Hepatocyte (in vitro differentiated cells): Measurements from ENCODE around the gene ATP1A4. TPM values are rescaled to one million over a fixed set of nuclear protein-coding genes. Genes with fewer than 3 reads are reported as not detected.
A peak's percentile ranks its signal among the peaks of the same experiment; 100 is the strongest.

Experiments used
- DNase-seq: peaks from one replicate; pipeline ENCODE4 v3.0.0-alpha.2; 2016; ENCODE audit warnings: low spot score
- H2AFZ ChIP-seq: fragments of 200-600 bp; sonication (generic); 2 replicates; pipeline ENCODE4 v1.6.0; 2016; ENCODE audit warnings: antibody characterized with exemption, mild to moderate bottlenecking
- H3K27ac ChIP-seq: fragments of 200-600 bp; sonication (generic); 2 replicates; pipeline ENCODE4 v1.5.1; 2016; ENCODE audit warnings: mild to moderate bottlenecking
- H3K27me3 ChIP-seq: fragments of 200-600 bp; sonication (generic); 2 replicates; pipeline ENCODE4 v1.6.1; 2016
- H3K36me3 ChIP-seq: fragments of 200-600 bp; sonication (generic); replicated peaks from 2 replicates; pipeline ENCODE4 v1.5.1; 2016; ENCODE audit warnings: low read depth; ENCODE audit not compliant: insufficient read depth
- H3K4me1 ChIP-seq: fragments of 200-600 bp; sonication (generic); 2 replicates; pipeline ENCODE4 v1.5.1; 2016; ENCODE audit warnings: mild to moderate bottlenecking, moderate library complexity; ENCODE audit not compliant: insufficient read depth
- H3K4me2 ChIP-seq: fragments of 200-600 bp; sonication (generic); 2 replicates; pipeline ENCODE4 v1.6.0; 2016
- H3K4me3 ChIP-seq: fragments of 200-600 bp; sonication (generic); 2 replicates; pipeline ENCODE4 v1.5.1; 2016; ENCODE audit warnings: mild to moderate bottlenecking
- H3K79me2 ChIP-seq: fragments of 200-600 bp; sonication (generic); 2 replicates; pipeline ENCODE4 v1.6.0; 2017; ENCODE audit warnings: mild to moderate bottlenecking
- H3K9me2 ChIP-seq: fragments of 200-600 bp; sonication (generic); replicated peaks from 2 replicates; pipeline ENCODE4 v1.6.0; 2017; ENCODE audit warnings: mild to moderate bottlenecking; ENCODE audit not compliant: insufficient read depth
- H3K9me3 ChIP-seq: fragments of 200-600 bp; sonication (generic); 2 replicates; pipeline ENCODE4 v1.5.1; 2016; ENCODE audit warnings: low read depth, mild to moderate bottlenecking
- H4K20me1 ChIP-seq: fragments of 200-600 bp; sonication (generic); 2 replicates; pipeline ENCODE4 v1.6.0; 2016; ENCODE audit warnings: mild to moderate bottlenecking; ENCODE audit not compliant: insufficient read depth, poor library complexity, severe bottlenecking
- CTCF ChIP-seq: fragments of 200-600 bp; sonication (generic); IDR thresholded peaks from 2 replicates; pipeline ENCODE4 v1.5.1; 2016; ENCODE audit warnings: antibody characterized with exemption, mild to moderate bottlenecking; ENCODE audit not compliant: poor library complexity
- EZH2 ChIP-seq: fragments of 200-600 bp; sonication (generic); IDR thresholded peaks from 2 replicates; pipeline ENCODE4 v1.6.1; 2016; ENCODE audit warnings: antibody characterized with exemption, mild to moderate bottlenecking, borderline replicate concordance
- EZH2phosphoT487 ChIP-seq: fragments of 200-600 bp; sonication (generic); IDR thresholded peaks from one replicate; pipeline ENCODE4 v1.6.1; 2018; ENCODE audit warnings: antibody characterized with exemption, mild to moderate bottlenecking, low read depth, moderate library complexity; ENCODE audit not compliant: unreplicated experiment, severe bottlenecking
- WGBS: methylation state at CpG from one replicate; pipeline ENCODE4 v1.1.6; 2016; ENCODE audit warnings: low lambda C conversion rate; ENCODE audit errors: missing lambda C conversion rate; 5-methylcytosine and 5-hydroxymethylcytosine counted together
- polyA plus RNA-seq: library from polyadenylated mRNA; unstranded; fragments of >200 nt; fragmentation: Nextera tagmentation; extraction: Ambion mirVana; gene quantifications from 2 replicates; pipeline ENCODE4 v1.2.1, GENCODE V29; 2016
- total RNA-seq: library from RNA; depleted of rRNA; stranded (reverse); fragments of >200 nt; gene quantifications from 2 replicates; pipeline ENCODE4 v1.2.3, GENCODE V29; 2014

Gene ATP1A4
- total and polyA plus RNA-seq, 2 experiments from 2014 or later = 0.45 to 4.4 TPM

DNA sequence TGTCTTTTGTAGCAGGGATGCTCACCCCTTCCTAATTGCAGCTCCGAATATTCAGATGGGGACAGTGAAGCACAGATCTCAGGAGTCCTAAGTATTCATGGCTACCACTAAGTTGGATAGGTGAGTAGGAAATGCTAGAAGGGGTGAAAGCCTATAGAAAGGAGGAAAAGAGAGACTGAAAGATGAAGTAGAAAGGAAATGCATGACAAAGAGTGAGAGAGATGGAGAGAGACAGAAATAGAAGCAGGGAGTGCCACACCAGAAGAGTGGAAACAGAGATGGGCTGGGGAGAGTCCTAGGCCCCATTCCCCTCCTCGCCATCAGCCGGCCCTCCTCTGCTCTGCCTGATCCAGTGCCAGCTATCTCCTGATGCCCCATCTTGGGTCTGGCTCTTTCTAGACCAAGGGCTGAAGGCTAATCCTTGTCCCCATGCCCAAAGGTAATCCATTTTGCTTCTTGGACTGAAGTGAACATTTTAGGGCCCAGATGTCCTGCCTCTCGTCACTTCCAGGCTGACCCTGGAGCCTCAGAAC lies 55.8 kb downstream of the ATP1A4 start:
- peaks cover 17% of the 10 kb centered on the region for H3K79me2 ChIP-seq
- peaks cover 8% of the 10 kb centered on the region for H4K20me1 ChIP-seq
- no peaks in the 10 kb centered on the region for H3K9me2 ChIP-seq
- no peaks in the 10 kb centered on the region for H3K9me3 ChIP-seq
- WGBS = 90% methylated on average over 4 of the region's 4 CpGs
- no peak overlapping the region for H3K4me3 ChIP-seq
- H3K27ac ChIP-seq = peak overlapping the region; percentile 94
- no peak for DNase-seq
- H2AFZ ChIP-seq = no peak overlapping the region
- TF ChIP-seq EZH2phosphoT487 (no peak), EZH2 (no peak), CTCF (no peak)
- H3K27me3 ChIP-seq = no peaks in the 10 kb centered on the region
- H3K4me1 ChIP-seq = peaks cover 21% of the 10 kb centered on the region
- H3K4me2 ChIP-seq = peak overlapping the region; percentile 94
- H3K36me3 ChIP-seq = no peaks in the 10 kb centered on the region

DNA sequence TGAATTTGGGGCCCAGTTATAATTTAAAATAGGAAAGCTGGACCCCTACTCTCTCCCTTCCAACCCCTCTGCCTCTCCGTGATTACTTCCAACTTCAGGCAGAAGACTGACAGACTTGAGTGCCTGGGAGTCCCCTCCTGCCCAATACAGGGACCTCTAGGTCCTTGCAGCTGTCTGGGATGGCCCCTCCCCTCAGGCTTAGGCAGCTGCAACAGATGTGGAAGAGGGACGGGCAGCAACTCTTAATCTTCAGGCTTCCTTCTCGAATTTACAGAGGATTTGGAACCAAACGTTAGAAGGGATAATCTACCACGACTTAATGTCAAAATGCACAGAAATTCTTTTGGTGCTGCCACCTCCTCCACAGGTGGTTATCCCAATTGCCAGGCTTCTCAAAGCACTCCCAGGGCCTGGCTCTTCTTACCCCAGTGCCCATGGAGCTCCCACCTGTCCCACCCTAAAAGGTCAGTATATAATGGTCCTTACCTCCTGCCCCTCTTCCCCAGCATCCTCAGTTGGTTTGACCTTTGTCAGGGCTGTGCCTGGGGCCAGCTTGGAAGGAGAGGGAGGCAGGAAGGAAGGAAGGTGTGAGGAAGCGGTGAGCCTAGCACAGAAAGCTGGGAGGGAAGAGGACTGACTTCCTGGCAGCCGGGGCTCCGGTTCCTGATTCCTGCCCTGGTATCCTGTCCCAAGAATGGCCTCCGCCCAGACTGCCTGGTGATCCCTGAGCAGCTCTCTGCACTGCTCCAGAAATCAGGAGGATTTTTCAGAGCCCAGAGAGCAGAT lies 56.6 kb downstream of the ATP1A4 start:
- Histone ChIP-seq H2AFZ (no peak overlapping the region), H3K27ac (no peak overlapping the region), H4K20me1 (peaks cover 8% of the 10 kb centered on the region), H3K9me2 (no peaks in the 10 kb centered on the region), H3K36me3 (no peaks in the 10 kb centered on the region), H3K79me2 (peaks cover 17% of the 10 kb centered on the region), H3K4me2 (no peak overlapping the region), H3K4me1 (peaks cover 21% of the 10 kb centered on the region), H3K9me3 (no peaks in the 10 kb centered on the region), H3K27me3 (no peaks in the 10 kb centered on the region), H3K4me3 (no peak overlapping the region)
- DNase-seq = no peak
- TF ChIP-seq EZH2phosphoT487 (no peak), CTCF (no peak), EZH2 (no peak)
- 66% methylated on average over 9 of the region's 9 CpGs for WGBS

GRCh38 chr1:160208557-160209320 lies 57.3 kb downstream of the ATP1A4 start:
- TF ChIP-seq EZH2 (no peak), EZH2phosphoT487 (no peak)
- H4K20me1 ChIP-seq = peaks cover 8% of the 10 kb centered on the region

More at GRCh38 chr1:160208557-160209320, 57.3 kb downstream of the ATP1A4 start:
- no peaks in the 10 kb centered on the region for H3K9me2 ChIP-seq
- no peak overlapping the region for H3K4me2 ChIP-seq
- H3K27me3 ChIP-seq = no peaks in the 10 kb centered on the region
- no peak overlapping the region for H3K27ac ChIP-seq
- H3K9me3 ChIP-seq = no peaks in the 10 kb centered on the region
- no peak overlapping the region for H2AFZ ChIP-seq
- H3K36me3 ChIP-seq = no peaks in the 10 kb centered on the region
- no peak overlapping the region for H3K4me3 ChIP-seq
- H3K79me2 ChIP-seq = peaks cover 17% of the 10 kb centered on the region
- 70% methylated on average over 6 of the region's 6 CpGs for WGBS
- peaks cover 21% of the 10 kb centered on the region for H3K4me1 ChIP-seq
- DNase-seq = no peak
